DOHH2 (cell line): ENCODE data around the gene TTBK1.

ENCODE experiments used
- H3F3A ChIP-seq: fragments of 200-600 bp; sonication (generic), shearing (Covaris generic); 2 replicates; pipeline ENCODE4 v1.6.0; 2016; ENCODE audit warnings: antibody characterized with exemption, mild to moderate bottlenecking; ENCODE audit not compliant: control insufficient read depth, insufficient read depth
- H3K27ac ChIP-seq: fragments of 200-600 bp; sonication (generic); 2 replicates; pipeline ENCODE4 v1.5.1; 2014; ENCODE audit warnings: low read depth, mild to moderate bottlenecking, low read length, moderate library complexity
- H3K27me3 ChIP-seq: fragments of 200-600 bp; sonication (generic); 2 replicates; pipeline ENCODE4 v1.6.1; 2014; ENCODE audit warnings: mild to moderate bottlenecking, low read length, mixed read lengths; ENCODE audit not compliant: control insufficient read depth
- H3K36me3 ChIP-seq: fragments of 200-600 bp; sonication (generic); 2 replicates; pipeline ENCODE4 v1.6.1; 2014; ENCODE audit warnings: mild to moderate bottlenecking, low read length, moderate library complexity, mixed read lengths; ENCODE audit not compliant: control insufficient read depth
- H3K4me1 ChIP-seq: fragments of 200-600 bp; sonication (generic); 2 replicates; pipeline ENCODE4 v1.6.1; 2014; ENCODE audit warnings: mild to moderate bottlenecking, low read length, mixed read lengths; ENCODE audit not compliant: control insufficient read depth
- H3K4me2 ChIP-seq: fragments of 200-600 bp; sonication (generic); 2 replicates; pipeline ENCODE4 v1.6.0; 2014; ENCODE audit warnings: mild to moderate bottlenecking, low read length, moderate library complexity
- H3K4me3 ChIP-seq: fragments of 200-600 bp; sonication (generic); 2 replicates; pipeline ENCODE4 v1.5.1; 2014; ENCODE audit warnings: mild to moderate bottlenecking, low read length, mixed read lengths
- H3K79me2 ChIP-seq: fragments of 200-600 bp; sonication (generic); 2 replicates; pipeline ENCODE4 v1.6.1; 2014; ENCODE audit warnings: mild to moderate bottlenecking, low read length, mixed read lengths; ENCODE audit not compliant: control insufficient read depth
- H3K9me2 ChIP-seq: fragments of 200-600 bp; sonication (generic); replicated peaks from 2 replicates; pipeline ENCODE4 v1.6.1; 2014; ENCODE audit warnings: mild to moderate bottlenecking, low read length, mixed read lengths; ENCODE audit not compliant: control insufficient read depth
- H3K9me3 ChIP-seq: fragments of 200-600 bp; sonication (generic); 2 replicates; pipeline ENCODE4 v1.6.1; 2014; ENCODE audit warnings: antibody characterized with exemption, low read length, mixed read lengths; ENCODE audit not compliant: control insufficient read depth, insufficient read depth
- H4K20me1 ChIP-seq: fragments of 200-600 bp; sonication (generic); 2 replicates; pipeline ENCODE4 v1.6.0; 2014; ENCODE audit warnings: low read depth, mild to moderate bottlenecking, antibody characterized with exemption, low read length, moderate library complexity; ENCODE audit not compliant: control insufficient read depth, insufficient read depth
- CTCF ChIP-seq: fragments of 200-600 bp; sonication (generic); IDR thresholded peaks from one replicate; pipeline ENCODE4 v1.5.1; 2014; ENCODE audit warnings: antibody characterized with exemption, mild to moderate bottlenecking, low read depth, low read length; ENCODE audit not compliant: poor library complexity, severe bottlenecking
- EZH2phosphoT487 ChIP-seq: fragments of 200-600 bp; sonication (generic); IDR thresholded peaks from 2 replicates; pipeline ENCODE4 v1.6.1; 2017; ENCODE audit warnings: borderline replicate concordance, mild to moderate bottlenecking, antibody characterized with exemption, low read length, moderate library complexity, mixed read lengths

TTBK1 gene

DNA sequence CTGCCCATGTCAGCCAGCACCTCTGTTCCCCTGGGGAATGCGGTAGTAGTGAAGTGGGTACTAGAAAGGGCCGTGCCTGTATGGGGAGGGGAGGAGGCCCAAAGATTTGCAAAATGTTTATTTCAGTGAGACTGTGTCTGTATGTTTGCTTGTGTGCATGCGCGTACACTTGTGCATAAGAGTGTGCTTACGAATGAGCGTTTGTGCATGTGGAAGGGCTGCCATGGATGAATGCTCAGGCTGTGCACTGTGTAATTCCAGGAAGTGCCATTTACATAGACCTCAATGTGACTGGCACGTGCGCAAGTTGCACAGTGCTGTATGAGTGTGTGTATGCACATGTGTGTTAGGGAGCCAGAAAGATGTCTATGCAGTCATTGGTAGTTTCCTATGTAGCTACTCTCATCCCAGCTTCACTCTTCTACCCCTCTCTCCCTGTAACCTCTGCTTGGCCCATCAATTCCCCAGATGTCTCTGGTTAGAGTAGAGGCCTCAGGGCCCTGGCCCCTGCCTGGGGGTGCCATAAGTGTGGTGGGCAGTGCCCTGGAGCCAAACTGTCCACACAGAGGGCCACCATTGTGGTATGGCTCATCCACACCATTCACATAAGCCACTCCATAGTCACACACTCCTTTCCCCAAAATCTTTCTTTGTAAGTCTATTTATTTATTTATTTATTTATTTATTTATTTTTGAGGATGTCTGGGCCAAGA lies 28.0 kb downstream of the TTBK1 start:
- TF ChIP-seq CTCF: no peak
- no peak for TF ChIP-seq EZH2phosphoT487
- H3K4me3 ChIP-seq: peak overlapping the region; percentile 55
- H4K20me1 ChIP-seq: no peaks in the 10 kb centered on the region
- no peaks in the 10 kb centered on the region for H3K36me3 ChIP-seq
- peak overlapping the region; percentile 78 for H3K27ac ChIP-seq
- H3K79me2 ChIP-seq: no peaks in the 10 kb centered on the region
- H3K27me3 ChIP-seq: no peaks in the 10 kb centered on the region
- H3K4me1 ChIP-seq: peaks cover 89% of the 10 kb centered on the region
- peaks cover 26% of the 10 kb centered on the region for H3F3A ChIP-seq
- H3K9me2 ChIP-seq: no peaks in the 10 kb centered on the region
- no peaks in the 10 kb centered on the region for H3K9me3 ChIP-seq
- H3K4me2 ChIP-seq: peak overlapping the region; percentile 65

- no peak for TF ChIP-seq EZH2phosphoT487
- Histone ChIP-seq H3K79me2 (no peaks in the 10 kb centered on the region), H3K27ac (peak overlapping the region; percentile 78), H3K4me1 (peaks cover 95% of the 10 kb centered on the region), H3K9me3 (no peaks in the 10 kb centered on the region), H3K36me3 (no peaks in the 10 kb centered on the region), H3K9me2 (no peaks in the 10 kb centered on the region), H4K20me1 (no peaks in the 10 kb centered on the region), H3K4me3 (no peak overlapping the region), H3K4me2 (0 out of 2 replicates have a peak overlapping the region, but pooled peaks have one; percentile 15), H3F3A (peaks cover 26% of the 10 kb centered on the region), H3K27me3 (no peaks in the 10 kb centered on the region)
These were observed 28.7 kb downstream of the TTBK1 start for GRCh38 chr6:43271944-43272343.

DNA sequence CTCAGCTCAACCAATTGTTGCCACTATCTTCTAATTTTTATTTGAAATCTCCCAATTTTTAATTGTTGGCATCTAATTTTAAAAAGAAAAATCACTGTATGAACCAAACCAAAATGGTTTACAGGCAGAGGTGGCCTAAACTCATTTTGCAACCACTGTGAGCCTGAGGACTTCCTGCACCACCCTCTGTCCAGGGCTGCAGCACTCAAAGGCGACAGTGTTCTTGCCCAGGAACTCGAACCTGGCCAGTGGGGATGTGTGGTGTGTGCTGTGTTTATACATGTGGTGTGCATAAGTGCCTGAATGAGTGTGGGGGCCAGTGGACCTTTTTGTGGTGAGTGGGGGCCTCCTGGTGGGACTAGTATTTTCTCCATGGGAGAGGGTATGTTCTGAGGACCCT lies 30.4 kb downstream of the TTBK1 start:
- H3K4me1 ChIP-seq: peaks cover 80% of the 10 kb centered on the region
- H3K4me3 ChIP-seq: no peak overlapping the region
- no peaks in the 10 kb centered on the region for H3K27me3 ChIP-seq

More for the DNA sequence above, 30.4 kb downstream of the TTBK1 start:
- Histone ChIP-seq H3K9me2 (no peaks in the 10 kb centered on the region), H3K79me2 (no peaks in the 10 kb centered on the region), H3K4me2 (no peak overlapping the region), H3K36me3 (no peaks in the 10 kb centered on the region), H3K27ac (no peak overlapping the region), H4K20me1 (no peaks in the 10 kb centered on the region), H3F3A (peaks cover 26% of the 10 kb centered on the region), H3K9me3 (no peaks in the 10 kb centered on the region)
- no peak for TF ChIP-seq CTCF
- no peak for TF ChIP-seq EZH2phosphoT487
